SK-N-SH (cell line): ENCODE measurements around the gene SULT1A1. TPM values are rescaled to one million over a fixed set of nuclear protein-coding genes. Genes with fewer than 3 reads are reported as not detected.
"Not testable (repeated sequence)": the region's sequence is repeated elsewhere in the genome, so short reads cannot be mapped to it uniquely, and the experiment has no call there.

Experiments used
- CTCF ChIA-PET: fragments of 300-600, 350-600 bp; formaldehyde crosslinking; extraction: SDS; loops from one replicate; lab custom pipeline; 2021; lab: Yijun Ruan, JAX
- POLR2A ChIA-PET: fragments of 350-600 bp; sonication (Branson Sonifier 250); formaldehyde crosslinking; extraction: SDS; loops from one replicate; lab custom pipeline; 2020; ENCODE audit warnings: antibody characterized with exemption, inconsistent platforms; lab: Yijun Ruan, JAX
- DNase-seq: peaks from one replicate; pipeline ENCODE4 v3.0.0; 2012
- H2AFZ ChIP-seq: fragments of 200-600 bp; sonication (generic); 2 replicates; pipeline ENCODE4 v1.8.1; 2016; ENCODE audit warnings: antibody characterized with exemption, mild to moderate bottlenecking, low read depth
- H3F3A ChIP-seq: fragments of 200-600 bp; sonication (generic); replicated peaks from 2 replicates; pipeline ENCODE3; 2016; ENCODE audit warnings: antibody characterized with exemption, mild to moderate bottlenecking; ENCODE audit not compliant: insufficient read depth
- H3K27ac ChIP-seq, 2 experiments: fragments of 200-500 bp in 1 of 2; fragments of 200-600 bp in 1 of 2; sonication (Bioruptor generic) in 1 of 2; sonication (generic), shearing (Covaris generic) in 1 of 2; 2 replicates each; pipeline versions ENCODE4 v1.5.1 to v1.6.1; 2014 to 2016; ENCODE audit warnings: low read depth in 2 of 2, inconsistent platforms in 1 of 2, low read length in 1 of 2, mild to moderate bottlenecking in 1 of 2, mixed read lengths in 1 of 2
- H3K27me3 ChIP-seq: fragments of 200-600 bp; sonication (generic), shearing (Covaris generic); 2 replicates; pipeline ENCODE4 v1.6.1; 2016; ENCODE audit warnings: mixed run types; ENCODE audit not compliant: insufficient read depth
- H3K36me3 ChIP-seq, 2 experiments: fragments of 200-500 bp in 1 of 2; fragments of 200-600 bp in 1 of 2; sonication (Bioruptor generic) in 1 of 2; sonication (generic) in 1 of 2; replicated peaks in 1 of 2; 2 replicates each; pipeline versions ENCODE3 to v1.5.1; 2014 to 2016; ENCODE audit warnings: low read length in 1 of 2, mild to moderate bottlenecking in 1 of 2; ENCODE audit not compliant: insufficient read depth in 2 of 2, control insufficient read depth in 1 of 2
- H3K4me1 ChIP-seq, 2 experiments: fragments of 200-500 bp in 1 of 2; fragments of 200-600 bp in 1 of 2; sonication (Bioruptor generic) in 1 of 2; sonication (generic), shearing (Covaris generic) in 1 of 2; 2 replicates each; pipeline versions ENCODE4 v1.5.1 to v1.6.1; 2014 to 2016; ENCODE audit warnings: low read depth in 1 of 2, low read length in 1 of 2, mixed run types in 1 of 2; ENCODE audit not compliant: insufficient read depth in 2 of 2, control insufficient read depth in 1 of 2
- H3K4me2 ChIP-seq: fragments of 200-600 bp; sonication (generic), shearing (Covaris generic); 2 replicates; pipeline ENCODE4 v1.6.1; 2017; ENCODE audit warnings: mixed run types
- H3K4me3 ChIP-seq, 2 experiments: fragments of 200-500 bp in 1 of 2; fragments of 200-600 bp in 1 of 2; sonication (Bioruptor generic) in 1 of 2; sonication (generic), shearing (Covaris generic) in 1 of 2; 2 replicates each; pipeline versions ENCODE4 v1.5.1 to v1.8.1; 2014 to 2016; ENCODE audit warnings: low read depth in 2 of 2, inconsistent platforms in 1 of 2, low read length in 1 of 2, mild to moderate bottlenecking in 1 of 2, mixed read lengths in 1 of 2, moderate library complexity in 1 of 2
- H3K79me2 ChIP-seq: fragments of 200-600 bp; sonication (generic); 2 replicates; pipeline ENCODE4 v1.8.1; 2017; ENCODE audit warnings: mild to moderate bottlenecking; ENCODE audit not compliant: insufficient read depth
- H3K9ac ChIP-seq: fragments of 200-600 bp; sonication (generic); 2 replicates; pipeline ENCODE4 v1.6.1; 2017; ENCODE audit warnings: mixed run types
- H3K9me2 ChIP-seq: fragments of 200-600 bp; sonication (generic); 2 replicates; pipeline ENCODE4 v1.6.1; 2017; ENCODE audit warnings: mixed run types
- H3K9me3 ChIP-seq: fragments of 200-600 bp; sonication (generic); 2 replicates; pipeline ENCODE4 v1.6.1; 2017; ENCODE audit warnings: mixed run types, mild to moderate bottlenecking, moderate library complexity
- H4K20me1 ChIP-seq: fragments of 200-600 bp; sonication (generic); 2 replicates; pipeline ENCODE4 v1.6.1; 2017; ENCODE audit warnings: mild to moderate bottlenecking, mixed run types; ENCODE audit not compliant: insufficient read depth
- CHD2 ChIP-seq: fragments of 150-350 bp; IDR thresholded peaks from 2 replicates; pipeline ENCODE4 v1.6.1; 2018; ENCODE audit warnings: low read length; ENCODE audit not compliant: partially characterized antibody
- EP300 ChIP-seq, 2 experiments: IDR thresholded peaks; 2 replicates each; pipeline versions ENCODE4 v1.4.0 to v1.6.1; 2012; ENCODE audit warnings: borderline replicate concordance in 1 of 2, low read depth in 1 of 2, low read length in 1 of 2
- FOXM1 ChIP-seq: IDR thresholded peaks from 2 replicates; pipeline ENCODE4 v1.4.0; 2012; ENCODE audit warnings: low read depth, mild to moderate bottlenecking
- JUND ChIP-seq: IDR thresholded peaks from 2 replicates; pipeline ENCODE4 v1.4.0; 2012
- MXI1 ChIP-seq: IDR thresholded peaks from 2 replicates; pipeline ENCODE4 v1.6.1; 2012; ENCODE audit warnings: mild to moderate bottlenecking, low read depth, low read length, improper control_type of control experiment
- NFIC ChIP-seq: IDR thresholded peaks from 2 replicates; pipeline ENCODE4 v1.4.0; 2012; ENCODE audit warnings: borderline replicate concordance
- SIN3A ChIP-seq: IDR thresholded peaks from 2 replicates; pipeline ENCODE4 v1.6.1; 2012; ENCODE audit warnings: low read depth, mild to moderate bottlenecking, low read length, moderate library complexity, borderline replicate concordance
- YY1 ChIP-seq: IDR thresholded peaks from 2 replicates; pipeline ENCODE4 v1.4.0; 2012; ENCODE audit warnings: low read depth, mild to moderate bottlenecking
- WGBS: methylation state at CpG from one replicate; pipeline ENCODE4 v1.1.6; 2017; ENCODE audit warnings: low lambda C conversion rate; 5-methylcytosine and 5-hydroxymethylcytosine counted together
- polyA plus RNA-seq, 3 experiments: library from polyadenylated mRNA; depleted of rRNA; stranded (reverse); fragments of >200 nt; gene quantifications; 2 replicates each; pipeline ENCODE4 v1.2.3, GENCODE V29; 2012

SULT1A1 gene
- polyA plus RNA-seq, 1 of the 3 experiments (the other 2 are of a cell fraction): 0.13 TPM

- H3K27me3 ChIP-seq: no peaks in the 10 kb centered on the region
- whole genome bisulfite sequencing: 77% methylated on average over 11 of the region's 11 CpGs
- H2AFZ ChIP-seq: no peak within 1 kb of the TSS
- TF ChIP-seq CHD2 (no peak), NFIC (no peak), JUND (no peak), SIN3A (no peak), EP300 (IDR thresholded peaks at IDR 0.05; ENCODE audit: borderline replicate concordance in 1 of 2, low read depth in 1 of 2, low read length in 1 of 2) (no peak), MXI1 (no peak), FOXM1 (no peak), YY1 (no peak)
- TF ChIP-seq, all 33 proteins: peak for 0
- Histone ChIP-seq H3K4me2 (no peak within 1 kb of the TSS), H3K9ac (no peak within 1 kb of the TSS), H4K20me1 (no peaks in the 10 kb centered on the region), H3K27ac (no peak within 1 kb of the TSS), H3K36me3 (no peaks in the 10 kb centered on the region), H3K79me2 (no peaks in the 10 kb centered on the region), H3K9me3 (no peaks in the 10 kb centered on the region), H3K4me1 (no peaks in the 10 kb centered on the region), H3F3A (no peaks in the 10 kb centered on the region), H3K9me2 (no peaks in the 10 kb centered on the region), H3K4me3 (no peak within 1 kb of the TSS)
- no peak for DNase-seq
- ChIA-PET CTCF (no interaction called here), POLR2A (no interaction called here)
These were observed 12.8 kb downstream of the SULT1A1 start, which contains the start of gene SULT1A2 for GRCh38 chr16:28596840-28597691. SULT1A2 (minus strand) TSS chr16:28597050; CDS start chr16:28595930, 1,120 bp downstream.

GRCh38 chr16:28596115-28596630, 13.7 kb downstream of the SULT1A1 start:
- H3K27ac ChIP-seq: no peak overlapping the region
- no peak for TF ChIP-seq YY1
- H3K9me2 ChIP-seq: no peaks in the 10 kb centered on the region
- H3K27me3 ChIP-seq: no peaks in the 10 kb centered on the region
- H3K4me3 ChIP-seq: no peak overlapping the region
- H3K4me1 ChIP-seq: no peaks in the 10 kb centered on the region
- CTCF ChIA-PET: interaction anchor here (0.6 kb wide), 1 partner anchor 51 kb away, joined by 3 read pairs; no protein-coding TSS in a partner anchor
- H3K4me2 ChIP-seq: no peak overlapping the region
- H3K9ac ChIP-seq: no peak overlapping the region
- no peak overlapping the region for H2AFZ ChIP-seq
- no peaks in the 10 kb centered on the region for H3K36me3 ChIP-seq
- H3F3A ChIP-seq: no peaks in the 10 kb centered on the region
- no peaks in the 10 kb centered on the region for H4K20me1 ChIP-seq
- POLR2A ChIA-PET: no interaction called here
- H3K9me3 ChIP-seq: no peaks in the 10 kb centered on the region
- WGBS: 63% methylated on average over 8 of the region's 8 CpGs
- DNase-seq: no peak
- H3K79me2 ChIP-seq: no peaks in the 10 kb centered on the region

- not testable (repeated sequence) for DNase-seq, H2AFZ ChIP-seq
These were observed 14.4 kb downstream of the SULT1A1 start for GRCh38 chr16:28595451-28595850.

More at GRCh38 chr16:28595451-28595850, 14.4 kb downstream of the SULT1A1 start:
- H3F3A ChIP-seq, H3K4me1 ChIP-seq, H3K9me2 ChIP-seq, H3K4me2 ChIP-seq, H3K79me2 ChIP-seq, H3K9ac ChIP-seq, H3K27me3 ChIP-seq, H3K36me3 ChIP-seq, H3K9me3 ChIP-seq, H3K4me3 ChIP-seq, POLR2A ChIA-PET, H3K27ac ChIP-seq, CTCF ChIA-PET, H4K20me1 ChIP-seq: not testable (repeated sequence)
- WGBS: no CpG with 5 or more reads among the region's 6 CpGs
